ENCODE data around the gene DRGX.

The DRGX gene

GRCh38 chr10:49369216-49370162 lies 26.4 kb downstream of the DRGX start:
- no peaks in the 10 kb centered on the region for H3K27me3 ChIP-seq (ENCODE audit: insufficient read depth, poor library complexity, severe bottlenecking)
- H3K4me3 ChIP-seq (replicated peaks; ENCODE audit: insufficient read depth, low read length), result no peak overlapping the region
- TF ChIP-seq GABPA (IDR thresholded peaks at IDR 0.05; ENCODE audit: low read depth) (no peak), REST (IDR thresholded peaks at IDR 0.05; ENCODE audit: insufficient replicate concordance, low read depth) (no peak), SPI1 (IDR thresholded peaks at IDR 0.05; ENCODE audit: borderline replicate concordance, low read depth) (no peak), POLR2AphosphoS5 (IDR thresholded peaks at IDR 0.05; ENCODE audit: low read depth) (no peak), CTCF (IDR thresholded peaks at IDR 0.05; ENCODE audit: insufficient read depth, low read length) (no peak)
- no peak for DNase-seq (ENCODE audit: low read depth in 1 of 2, low spot score in 1 of 2)
- no peak overlapping the region for H3K27ac ChIP-seq (replicated peaks)

- TF ChIP-seq GABPA (IDR thresholded peaks at IDR 0.05; ENCODE audit: low read depth) (no peak), CTCF (IDR thresholded peaks at IDR 0.05; ENCODE audit: insufficient read depth, low read length) (no peak), POLR2AphosphoS5 (IDR thresholded peaks at IDR 0.05; ENCODE audit: low read depth) (no peak), SPI1 (IDR thresholded peaks at IDR 0.05; ENCODE audit: borderline replicate concordance, low read depth) (no peak), REST (IDR thresholded peaks at IDR 0.05; ENCODE audit: insufficient replicate concordance, low read depth) (no peak)
- H3K4me3 ChIP-seq (replicated peaks; ENCODE audit: insufficient read depth, low read length), result no peak overlapping the region
These were observed 27.6 kb downstream of the DRGX start for GRCh38 chr10:49368256-49368655.

GRCh38 chr10:49367600-49367999 lies 28.3 kb downstream of the DRGX start:
- no peak for DNase-seq (ENCODE audit: low read depth in 1 of 2, low spot score in 1 of 2)
- TF ChIP-seq GABPA (IDR thresholded peaks at IDR 0.05; ENCODE audit: low read depth) (no peak), REST (IDR thresholded peaks at IDR 0.05; ENCODE audit: insufficient replicate concordance, low read depth) (peak; percentile 90)
- Histone ChIP-seq H3K27ac (replicated peaks) (no peak overlapping the region), H3K4me3 (replicated peaks; ENCODE audit: insufficient read depth, low read length) (no peak overlapping the region), H3K27me3 (ENCODE audit: insufficient read depth, poor library complexity, severe bottlenecking) (no peaks in the 10 kb centered on the region)

More at GRCh38 chr10:49368256-49368655, 27.6 kb downstream of the DRGX start:
- Histone ChIP-seq H3K27ac (replicated peaks) (no peak overlapping the region), H3K27me3 (ENCODE audit: insufficient read depth, poor library complexity, severe bottlenecking) (no peaks in the 10 kb centered on the region)
- DNase-seq (ENCODE audit: low read depth in 1 of 2, low spot score in 1 of 2), result no peak
